ENCODE results near the gene ATG101. TPM values are rescaled to one million over a fixed set of nuclear protein-coding genes. Genes with fewer than 3 reads are reported as not detected.

Gene ATG101
- total and polyA plus RNA-seq, 2 of the 8 experiments (the other 6 are each of a cell fraction or from before 2014, with no cell fraction given) = 49.8 to 55.9 TPM

DNA sequence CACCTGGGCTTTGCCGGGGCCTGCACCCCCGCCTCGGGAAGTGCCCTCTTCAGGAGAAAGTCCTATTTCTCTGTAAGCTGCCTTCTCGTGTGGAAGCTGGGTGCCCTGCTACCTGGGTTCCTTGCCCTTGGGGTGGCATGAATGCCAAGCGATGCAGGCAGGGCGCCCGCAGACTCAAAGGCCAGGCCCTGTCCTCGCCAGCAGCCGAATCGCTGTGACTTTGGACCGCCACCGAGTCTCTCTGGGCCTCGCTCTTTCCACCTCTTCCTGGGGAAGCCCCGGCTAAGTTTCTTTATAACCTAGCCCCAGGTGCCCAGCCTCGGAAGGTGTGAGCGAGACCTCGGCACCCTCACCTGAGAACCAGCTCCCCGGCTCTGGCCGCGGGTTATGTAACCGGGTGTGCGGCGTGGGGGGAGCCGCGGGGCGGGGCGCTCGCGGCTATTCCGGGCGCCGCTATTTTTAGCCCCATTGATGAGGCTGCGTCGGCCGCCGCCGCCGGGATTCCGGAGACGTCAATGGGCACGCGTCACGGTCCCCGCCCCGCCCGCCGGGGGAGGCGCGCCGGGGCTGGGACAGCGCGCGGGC is 33.1 kb upstream of the ATG101 start (continued):
- TF ChIP-seq EZH2 (IDR thresholded peaks at IDR 0.05; ENCODE audit: low read depth, low read length, severe bottlenecking) = peak; percentile 2
- TF ChIP-seq JUN (IDR thresholded peaks at IDR 0.05; ENCODE audit: low read depth, low read length) = no peak
- TF ChIP-seq CHD2 (IDR thresholded peaks at IDR 0.05; ENCODE audit: low read length) = no peak

Measured in H1 (cell line).